ENCODE results near the gene BEND3.

GRCh38 chr6:107098436-107099307, 16.6 kb downstream of the BEND3 start:
- TF ChIP-seq CTCF (IDR thresholded peaks at IDR 0.05) (no peak), POLR2AphosphoS5 (IDR thresholded peaks at IDR 0.05) (no peak), POLR2A (IDR thresholded peaks at IDR 0.05) (no peak)

All from sigmoid colon (tissue), 4 donors.